ENCODE data around the gene PRDM7.
"Not testable (repeated sequence)": the region's sequence is repeated elsewhere in the genome, so short reads cannot be mapped to it uniquely, and the experiment has no call there.

Gene PRDM7

GRCh38 chr16:90077240-90077756 lies at the start of gene PRDM7:
PRDM7 (minus strand) TSS chr16:90077331; CDS start chr16:90075910, 1,421 bp downstream.
- peak; percentile 87 to 95 (median 95) for DNase-seq (ENCODE audit: low read depth in 3 of 3, low spot score in 1 of 3)

- not testable (repeated sequence) for DNase-seq (ENCODE audit: low read depth in 3 of 3, low spot score in 1 of 3)
These were observed 44.7 kb upstream of the PRDM7 start for GRCh38 chr16:90121846-90122245.

- DNase-seq (ENCODE audit: low read depth in 3 of 3, low spot score in 1 of 3) = not testable (repeated sequence)
These were observed 30.5 kb upstream of the PRDM7 start for GRCh38 chr16:90107617-90108016.

- not testable (repeated sequence) for DNase-seq (ENCODE audit: low read depth in 3 of 3, low spot score in 1 of 3)
These were observed 29.9 kb upstream of the PRDM7 start for GRCh38 chr16:90107060-90107459.

- DNase-seq (ENCODE audit: low read depth in 3 of 3, low spot score in 1 of 3) = peak in 2 of 3 donors; percentile 42 to 58
These were observed 29.1 kb upstream of the PRDM7 start for GRCh38 chr16:90106271-90106670.

GRCh38 chr16:90104725-90105124 lies 27.6 kb upstream of the PRDM7 start:
- DNase-seq (ENCODE audit: low read depth in 3 of 3, low spot score in 1 of 3) = not testable (repeated sequence)

GRCh38 chr16:90102086-90102884 lies 25.2 kb upstream of the PRDM7 start:
- not testable (repeated sequence) for DNase-seq (ENCODE audit: low read depth in 3 of 3, low spot score in 1 of 3)

GRCh38 chr16:90101332-90101731 lies 24.2 kb upstream of the PRDM7 start:
- DNase-seq (ENCODE audit: low read depth in 3 of 3, low spot score in 1 of 3) = not testable (repeated sequence)

- DNase-seq (ENCODE audit: low read depth in 3 of 3, low spot score in 1 of 3) = not testable (repeated sequence)
These were observed 23.7 kb upstream of the PRDM7 start for GRCh38 chr16:90100790-90101189.

- not testable (repeated sequence) for DNase-seq (ENCODE audit: low read depth in 3 of 3, low spot score in 1 of 3)
These were observed 23.1 kb upstream of the PRDM7 start for GRCh38 chr16:90100229-90100628.

GRCh38 chr16:90098936-90099335 lies 21.8 kb upstream of the PRDM7 start:
- DNase-seq (ENCODE audit: low read depth in 3 of 3, low spot score in 1 of 3) = not testable (repeated sequence)

- DNase-seq (ENCODE audit: low read depth in 3 of 3, low spot score in 1 of 3) = not testable (repeated sequence)
These were observed 20.0 kb upstream of the PRDM7 start for GRCh38 chr16:90097010-90097684.

- not testable (repeated sequence) for DNase-seq (ENCODE audit: low read depth in 3 of 3, low spot score in 1 of 3)
These were observed 17.7 kb upstream of the PRDM7 start for GRCh38 chr16:90094791-90095190.

- DNase-seq (ENCODE audit: low read depth in 3 of 3, low spot score in 1 of 3) = not testable (repeated sequence)
These were observed 17.2 kb upstream of the PRDM7 start for GRCh38 chr16:90094296-90094695.

- not testable (repeated sequence) for DNase-seq (ENCODE audit: low read depth in 3 of 3, low spot score in 1 of 3)
These were observed 16.7 kb upstream of the PRDM7 start for GRCh38 chr16:90093799-90094198.

- not testable (repeated sequence) for DNase-seq (ENCODE audit: low read depth in 3 of 3, low spot score in 1 of 3)
These were observed 15.7 kb upstream of the PRDM7 start for GRCh38 chr16:90092781-90093180.

- DNase-seq (ENCODE audit: low read depth in 3 of 3, low spot score in 1 of 3) = no peak
These were observed 7.3 kb upstream of the PRDM7 start for GRCh38 chr16:90084215-90084950.

GRCh38 chr16:90083139-90083538 lies 6.0 kb upstream of the PRDM7 start:
- no peak for DNase-seq (ENCODE audit: low read depth in 3 of 3, low spot score in 1 of 3)

GRCh38 chr16:90081606-90081970 lies 4.5 kb upstream of the PRDM7 start:
- DNase-seq (ENCODE audit: low read depth in 3 of 3, low spot score in 1 of 3) = no peak

GRCh38 chr16:90078579-90078895 lies 1.4 kb upstream of the PRDM7 start:
- DNase-seq (ENCODE audit: low read depth in 3 of 3, low spot score in 1 of 3) = no peak

GRCh38 chr16:90077757-90078578 lies 837 bp upstream of the PRDM7 start:
- no peak for DNase-seq (ENCODE audit: low read depth in 3 of 3, low spot score in 1 of 3)
